HepG2 (cell line): ENCODE data around the gene SYT17. TPM values are rescaled to one million over a fixed set of nuclear protein-coding genes. Genes with fewer than 3 reads are reported as not detected.

Experiments
- GFI1 ChIP-seq: sonication (generic); formaldehyde crosslinking; IDR thresholded peaks from 2 replicates; pipeline ENCODE4 v1.5.0; 2020; ENCODE audit warnings: missing genetic modification reagents, mild to moderate bottlenecking, borderline replicate concordance
- JUN ChIP-seq: sonication (generic); formaldehyde crosslinking; IDR thresholded peaks from 2 replicates; pipeline ENCODE4 v1.4.0; 2020; ENCODE audit warnings: mild to moderate bottlenecking, missing genetic modification reagents
- KMT2B ChIP-seq: IDR thresholded peaks from 2 replicates; pipeline ENCODE4 v1.6.1; 2016; ENCODE audit warnings: missing genetic modification reagents, missing compliant biosample characterization
- MIER2 ChIP-seq: IDR thresholded peaks from 2 replicates; pipeline ENCODE4 v1.6.1; 2016; ENCODE audit warnings: missing biosample characterization, missing genetic modification reagents
- NPAS2 ChIP-seq: sonication (generic); formaldehyde crosslinking; IDR thresholded peaks from 2 replicates; pipeline ENCODE4 v1.8.0; 2022; ENCODE audit warnings: mild to moderate bottlenecking, missing genetic modification reagents, borderline replicate concordance
- RNF2 ChIP-seq: fragments of 450-650 bp; conservative IDR thresholded peaks from 2 replicates; pipeline ENCODE4 v1.6.1; 2016; ENCODE audit warnings: low read depth
- SIN3A ChIP-seq: IDR thresholded peaks from 2 replicates; pipeline ENCODE4 v1.6.1; 2011; ENCODE audit warnings: low read depth, mild to moderate bottlenecking, control low read depth, low read length, borderline replicate concordance
- SIX4 ChIP-seq: sonication (generic); formaldehyde crosslinking; IDR thresholded peaks from 2 replicates; pipeline ENCODE4 v1.4.0; 2020; ENCODE audit warnings: missing genetic modification reagents
- TAF1 ChIP-seq: sonication (generic); formaldehyde crosslinking; IDR thresholded peaks from 2 replicates; pipeline ENCODE4 v1.4.0; 2020; ENCODE audit warnings: missing genetic modification reagents
- TGIF2 ChIP-seq: IDR thresholded peaks from 2 replicates; pipeline ENCODE4 v1.6.1; 2016; ENCODE audit warnings: control low read depth, missing compliant biosample characterization
- U2AF1 ChIP-seq: fragments of 200-400 bp; formaldehyde crosslinking; optimal IDR thresholded peaks from 2 replicates; pipeline ENCODE3; 2017; ENCODE audit warnings: mild to moderate bottlenecking, low read depth, low read length
- ZBTB2 ChIP-seq: sonication (generic); formaldehyde crosslinking; IDR thresholded peaks from 2 replicates; pipeline ENCODE4 v1.8.0; 2022; ENCODE audit warnings: low read depth, missing genetic modification reagents
- ZBTB8A ChIP-seq: sonication (generic); formaldehyde crosslinking; IDR thresholded peaks from 2 replicates; pipeline ENCODE4 v1.4.0; 2020; ENCODE audit warnings: mild to moderate bottlenecking, low read depth, missing genetic modification reagents, borderline replicate concordance
- ZFX ChIP-seq: sonication (generic); formaldehyde crosslinking; IDR thresholded peaks from 2 replicates; pipeline ENCODE4 v1.4.0; 2020; ENCODE audit warnings: mild to moderate bottlenecking, low read depth, missing genetic modification reagents, moderate library complexity
- ZNF121 ChIP-seq: sonication (generic); formaldehyde crosslinking; IDR thresholded peaks from 2 replicates; pipeline ENCODE4 v1.5.0; 2020; ENCODE audit warnings: mild to moderate bottlenecking, missing genetic modification reagents
- ZNF251 ChIP-seq: sonication (generic); formaldehyde crosslinking; IDR thresholded peaks from 2 replicates; pipeline ENCODE4 v1.9.0; 2021; ENCODE audit warnings: mild to moderate bottlenecking, missing genetic modification reagents
- ZNF451 ChIP-seq: sonication (generic); formaldehyde crosslinking; IDR thresholded peaks from 2 replicates; pipeline ENCODE4 v1.5.0; 2020; ENCODE audit warnings: mild to moderate bottlenecking, missing genetic modification reagents
- ZNF512 ChIP-seq: sonication (generic); formaldehyde crosslinking; IDR thresholded peaks from 2 replicates; pipeline ENCODE4 v1.4.0; 2020; ENCODE audit warnings: mild to moderate bottlenecking, missing genetic modification reagents
- ZNF556 ChIP-seq: sonication (generic); formaldehyde crosslinking; IDR thresholded peaks from 2 replicates; pipeline ENCODE4 v1.4.0; 2020; ENCODE audit warnings: mild to moderate bottlenecking, missing genetic modification reagents, borderline replicate concordance
- ZNF607 ChIP-seq: sonication (generic); formaldehyde crosslinking; IDR thresholded peaks from 2 replicates; pipeline ENCODE4 v1.5.1; 2020; ENCODE audit warnings: missing genetic modification reagents, mild to moderate bottlenecking, borderline replicate concordance
- ZNF776 ChIP-seq: sonication (generic); formaldehyde crosslinking; IDR thresholded peaks from 2 replicates; pipeline ENCODE4 v1.4.0; 2020; ENCODE audit warnings: mild to moderate bottlenecking, missing genetic modification reagents
- ZSCAN25 ChIP-seq: sonication (generic); formaldehyde crosslinking; IDR thresholded peaks from 2 replicates; pipeline ENCODE4 v1.8.0; 2022; ENCODE audit warnings: mild to moderate bottlenecking, missing genetic modification reagents
- polyA plus RNA-seq, 8 experiments: library from polyadenylated mRNA; depleted of rRNA in 3 of 8; stranded (reverse) in 7 of 8; unstranded in 1 of 8; fragments of >200 nt; fragmentation: Illumina TruSeq in 4 of 8; extraction: Trizol in 4 of 8; gene quantifications; 2 replicates each; pipeline versions ENCODE4 v1.2.1 to v1.2.3, GENCODE V29; 2011 to 2016; ENCODE audit warnings: low read depth in 4 of 8, missing spikeins in 1 of 8, mixed read lengths in 1 of 8; ENCODE audit not compliant: insufficient read depth in 1 of 8
- total RNA-seq, 5 experiments: library from RNA; depleted of rRNA; stranded (reverse); fragments of >200 nt; fragmentation: Illumina TruSeq; extraction: Trizol; gene quantifications; 2 replicates each; pipeline ENCODE4 v1.2.3, GENCODE V29; 2016; ENCODE audit warnings: low read depth in 1 of 5
- TF ChIP-seq, protein P1 (sequence below): IDR thresholded peaks from 2 replicates; pipeline ENCODE4 v1.6.1; 2016; ENCODE audit warnings: low read depth, missing genetic modification reagents, missing compliant biosample characterization

The SYT17 gene
- total and polyA plus RNA-seq, 2 of the 13 experiments (the other 11 are each of a cell fraction or from before 2014, with no cell fraction given) = 0.44 TPM; not detected in 1

DNA sequence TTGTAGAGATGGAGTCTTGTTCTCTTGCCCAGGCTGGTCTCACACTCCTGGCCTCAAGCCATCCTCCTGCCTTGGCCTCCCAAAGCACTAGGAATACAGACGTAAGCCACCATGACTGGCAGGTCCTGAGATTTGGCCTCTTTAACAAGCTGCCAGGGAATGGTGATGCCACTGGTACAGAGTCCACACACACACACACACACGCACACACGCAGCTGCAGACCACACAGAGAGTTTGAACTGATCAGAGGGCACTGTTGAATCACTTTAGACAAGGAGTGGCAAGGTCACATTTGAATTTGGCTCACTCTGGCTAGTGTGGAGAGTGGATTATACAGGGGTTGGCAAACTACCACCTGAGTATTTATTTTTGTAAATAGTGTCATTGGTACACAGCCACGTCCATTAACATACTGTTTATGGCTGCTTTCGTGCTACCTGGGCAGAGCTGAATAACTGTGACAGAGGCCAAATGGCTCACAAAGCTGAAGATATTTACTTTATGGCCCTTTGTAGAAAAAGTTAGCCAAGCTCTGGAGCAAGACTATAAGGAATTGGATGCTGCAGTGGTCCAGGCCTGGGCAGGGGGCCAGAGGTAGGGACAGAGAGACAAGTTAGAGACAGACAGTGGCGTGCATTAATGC, 44.4 kb upstream of the SYT17 start (continued):
- peak; percentile 73; the same call in 1 of the 2 replicates for TF ChIP-seq GFI1
- TF ChIP-seq ZNF607 (CRISPR knock-in tag) = no peak
- peak; percentile 72; the same call in 1 of the 2 replicates for TF ChIP-seq RNF2
- 0 out of 2 replicates have a peak, but pooled peaks have one; percentile 14 for TF ChIP-seq ZNF121 (CRISPR knock-in tag)
- no peak for TF ChIP-seq NPAS2 (CRISPR knock-in tag)
- no peak for TF ChIP-seq ZBTB8A
- no peak; the same call in 1 of the 2 replicates for TF ChIP-seq ZNF556 (CRISPR knock-in tag)
- TF ChIP-seq U2AF1 = peak; percentile 78
- no peak for TF ChIP-seq MIER2
- peak; percentile 55; the same call in 1 of the 2 replicates for TF ChIP-seq ZSCAN25 (CRISPR knock-in tag)
- TF ChIP-seq ZNF251 (CRISPR knock-in tag) = no peak
- TF ChIP-seq TGIF2 = 0 out of 2 replicates have a peak, but pooled peaks have one; percentile 28
- no peak for TF ChIP-seq ZBTB2 (CRISPR knock-in tag)
- TF ChIP-seq JUN (CRISPR knock-in tag) = peak; percentile 58
- no peak for TF ChIP-seq KMT2B (CRISPR knock-in tag)
- no peak for TF ChIP-seq TAF1 (CRISPR knock-in tag)
- no peak for TF ChIP-seq ZNF512 (CRISPR knock-in tag)
- TF ChIP-seq SIN3A = no peak
- TF ChIP-seq SIX4 = no peak
- TF ChIP-seq ZNF451 = 0 out of 2 replicates have a peak, but pooled peaks have one; percentile 39
- TF ChIP-seq, protein P1, sequence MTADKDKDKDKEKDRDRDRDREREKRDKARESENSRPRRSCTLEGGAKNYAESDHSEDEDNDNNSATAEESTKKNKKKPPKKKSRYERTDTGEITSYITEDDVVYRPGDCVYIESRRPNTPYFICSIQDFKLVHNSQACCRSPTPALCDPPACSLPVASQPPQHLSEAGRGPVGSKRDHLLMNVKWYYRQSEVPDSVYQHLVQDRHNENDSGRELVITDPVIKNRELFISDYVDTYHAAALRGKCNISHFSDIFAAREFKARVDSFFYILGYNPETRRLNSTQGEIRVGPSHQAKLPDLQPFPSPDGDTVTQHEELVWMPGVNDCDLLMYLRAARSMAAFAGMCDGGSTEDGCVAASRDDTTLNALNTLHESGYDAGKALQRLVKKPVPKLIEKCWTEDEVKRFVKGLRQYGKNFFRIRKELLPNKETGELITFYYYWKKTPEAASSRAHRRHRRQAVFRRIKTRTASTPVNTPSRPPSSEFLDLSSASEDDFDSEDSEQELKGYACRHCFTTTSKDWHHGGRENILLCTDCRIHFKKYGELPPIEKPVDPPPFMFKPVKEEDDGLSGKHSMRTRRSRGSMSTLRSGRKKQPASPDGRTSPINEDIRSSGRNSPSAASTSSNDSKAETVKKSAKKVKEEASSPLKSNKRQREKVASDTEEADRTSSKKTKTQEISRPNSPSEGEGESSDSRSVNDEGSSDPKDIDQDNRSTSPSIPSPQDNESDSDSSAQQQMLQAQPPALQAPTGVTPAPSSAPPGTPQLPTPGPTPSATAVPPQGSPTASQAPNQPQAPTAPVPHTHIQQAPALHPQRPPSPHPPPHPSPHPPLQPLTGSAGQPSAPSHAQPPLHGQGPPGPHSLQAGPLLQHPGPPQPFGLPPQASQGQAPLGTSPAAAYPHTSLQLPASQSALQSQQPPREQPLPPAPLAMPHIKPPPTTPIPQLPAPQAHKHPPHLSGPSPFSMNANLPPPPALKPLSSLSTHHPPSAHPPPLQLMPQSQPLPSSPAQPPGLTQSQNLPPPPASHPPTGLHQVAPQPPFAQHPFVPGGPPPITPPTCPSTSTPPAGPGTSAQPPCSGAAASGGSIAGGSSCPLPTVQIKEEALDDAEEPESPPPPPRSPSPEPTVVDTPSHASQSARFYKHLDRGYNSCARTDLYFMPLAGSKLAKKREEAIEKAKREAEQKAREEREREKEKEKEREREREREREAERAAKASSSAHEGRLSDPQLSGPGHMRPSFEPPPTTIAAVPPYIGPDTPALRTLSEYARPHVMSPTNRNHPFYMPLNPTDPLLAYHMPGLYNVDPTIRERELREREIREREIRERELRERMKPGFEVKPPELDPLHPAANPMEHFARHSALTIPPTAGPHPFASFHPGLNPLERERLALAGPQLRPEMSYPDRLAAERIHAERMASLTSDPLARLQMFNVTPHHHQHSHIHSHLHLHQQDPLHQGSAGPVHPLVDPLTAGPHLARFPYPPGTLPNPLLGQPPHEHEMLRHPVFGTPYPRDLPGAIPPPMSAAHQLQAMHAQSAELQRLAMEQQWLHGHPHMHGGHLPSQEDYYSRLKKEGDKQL (CRISPR knock-in tag) = no peak
- no peak for TF ChIP-seq ZNF776
- TF ChIP-seq ZFX (CRISPR knock-in tag) = peak; percentile 50
